Measurements from ENCODE around the gene LCN15.
"Not testable (repeated sequence)": the region's sequence is repeated elsewhere in the genome, so short reads cannot be mapped to it uniquely, and the experiment has no call there.

LCN15 gene

DNA sequence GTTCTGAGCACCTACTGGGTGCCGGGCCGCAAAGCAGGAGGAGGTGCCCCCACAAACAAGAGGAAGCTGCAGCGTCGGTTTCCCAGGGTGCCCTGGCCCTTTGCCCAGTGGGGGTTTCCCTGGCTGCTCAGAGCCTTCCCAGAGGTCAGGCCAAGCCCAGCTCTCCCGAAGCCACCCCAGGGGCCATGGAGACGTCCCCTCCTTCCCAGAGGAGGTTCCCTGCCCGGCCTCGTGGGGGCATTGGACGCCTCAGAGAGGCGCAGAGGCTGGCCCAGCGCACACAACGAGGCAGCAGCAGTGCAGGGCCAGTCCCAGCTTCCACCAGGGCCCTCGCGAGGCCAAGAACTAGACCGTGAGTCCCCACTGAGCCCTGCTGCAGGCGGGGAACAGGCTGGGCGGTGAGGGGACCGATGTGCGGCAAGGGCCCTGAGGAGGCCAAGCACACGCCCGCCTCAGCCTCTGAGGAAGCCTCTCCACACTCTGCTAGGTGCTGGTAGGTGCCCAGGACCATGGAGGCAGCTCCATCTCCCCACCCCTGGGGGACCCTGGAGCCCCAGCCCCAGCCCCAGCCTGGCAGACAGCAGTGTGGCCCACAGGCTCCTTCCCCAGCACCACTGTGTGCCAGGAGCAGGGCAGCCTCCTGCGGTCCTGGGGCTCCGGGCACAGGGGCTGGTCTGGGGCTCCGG is 45.0 kb downstream of the LCN15 start:
- DNase-seq = no peak

DNA sequence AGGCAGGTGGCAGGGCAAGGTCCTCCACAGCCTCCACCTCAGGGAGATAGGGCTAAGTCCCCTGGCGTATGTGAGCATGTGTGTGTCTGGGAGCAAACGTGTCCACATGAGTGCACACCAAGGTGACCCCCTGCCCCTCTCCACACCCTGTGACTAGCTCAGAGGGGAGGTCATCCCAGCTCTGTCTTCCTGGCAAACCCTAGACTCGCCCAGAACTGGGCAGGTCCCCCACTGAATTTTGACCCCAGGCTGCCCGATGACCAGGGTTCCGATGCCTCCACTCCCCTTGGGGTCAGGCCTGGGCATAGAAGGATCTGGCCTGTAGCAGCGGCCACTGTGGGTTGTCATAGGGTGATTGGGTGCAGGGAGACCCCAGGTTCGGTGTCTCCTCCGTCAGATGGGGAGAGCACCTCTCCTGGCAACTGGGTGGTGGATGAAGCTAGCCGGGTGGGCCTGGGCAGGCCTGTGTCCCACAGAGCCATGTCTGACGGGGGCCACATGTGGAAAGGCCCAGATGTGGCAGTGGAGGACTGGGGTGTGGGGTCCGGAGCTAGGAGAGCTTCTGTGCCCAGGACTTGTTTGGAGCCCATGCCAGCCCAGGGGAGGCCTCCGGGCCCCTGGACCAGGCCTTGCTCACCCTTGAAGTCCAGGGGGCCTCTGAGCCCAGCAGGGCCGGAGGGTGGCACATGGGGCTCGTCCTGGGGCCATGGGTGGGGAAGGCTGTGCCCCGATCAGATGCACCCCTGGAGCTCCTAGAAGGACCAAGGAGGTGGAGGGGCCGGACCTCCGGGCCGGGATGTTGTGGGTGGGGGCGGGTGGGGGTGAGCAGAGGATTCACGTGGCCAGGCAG is 45.7 kb downstream of the LCN15 start:
- no peak for DNase-seq

DNA sequence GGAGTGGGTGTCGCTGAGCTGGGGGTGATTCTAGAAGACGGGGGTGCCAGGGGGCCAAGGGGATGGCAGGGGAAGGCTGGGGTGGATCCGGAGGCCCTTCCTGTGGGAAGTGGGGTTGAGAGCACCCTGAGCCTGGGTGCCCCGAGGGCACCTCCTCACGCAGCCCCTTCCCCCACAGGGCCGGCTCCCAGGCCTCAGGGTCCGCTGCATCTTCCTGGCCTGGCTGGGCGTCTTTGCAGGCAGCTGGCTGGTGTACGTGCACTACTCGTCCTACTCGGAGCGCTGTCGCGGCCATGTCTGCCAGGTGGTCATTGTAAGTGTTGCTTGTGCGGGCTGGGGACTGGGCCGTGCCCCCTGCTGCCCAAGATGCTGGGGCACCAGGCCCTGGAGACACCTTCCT is 46.9 kb downstream of the LCN15 start:
- no peak for DNase-seq

DNA sequence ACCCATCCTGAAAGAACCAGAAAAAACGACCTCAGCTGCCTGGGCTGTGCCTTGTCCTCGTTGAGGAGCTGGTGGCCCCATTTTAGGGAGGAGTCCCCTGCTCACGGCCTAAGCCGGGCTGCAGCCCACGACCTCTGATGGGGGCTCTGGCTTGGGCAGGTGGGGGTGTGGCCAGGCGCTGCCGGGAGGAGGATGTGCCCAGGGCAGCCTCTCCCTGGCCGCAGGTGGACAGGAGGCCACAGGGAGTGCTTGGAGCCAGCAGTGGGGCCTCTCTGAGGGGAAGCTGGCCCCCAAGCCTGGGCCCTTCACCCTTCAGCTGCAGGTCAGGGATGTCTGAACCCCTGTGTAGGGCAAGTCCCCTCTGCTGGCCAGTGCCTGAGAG is 49.4 kb downstream of the LCN15 start:
- no peak for DNase-seq

DNA sequence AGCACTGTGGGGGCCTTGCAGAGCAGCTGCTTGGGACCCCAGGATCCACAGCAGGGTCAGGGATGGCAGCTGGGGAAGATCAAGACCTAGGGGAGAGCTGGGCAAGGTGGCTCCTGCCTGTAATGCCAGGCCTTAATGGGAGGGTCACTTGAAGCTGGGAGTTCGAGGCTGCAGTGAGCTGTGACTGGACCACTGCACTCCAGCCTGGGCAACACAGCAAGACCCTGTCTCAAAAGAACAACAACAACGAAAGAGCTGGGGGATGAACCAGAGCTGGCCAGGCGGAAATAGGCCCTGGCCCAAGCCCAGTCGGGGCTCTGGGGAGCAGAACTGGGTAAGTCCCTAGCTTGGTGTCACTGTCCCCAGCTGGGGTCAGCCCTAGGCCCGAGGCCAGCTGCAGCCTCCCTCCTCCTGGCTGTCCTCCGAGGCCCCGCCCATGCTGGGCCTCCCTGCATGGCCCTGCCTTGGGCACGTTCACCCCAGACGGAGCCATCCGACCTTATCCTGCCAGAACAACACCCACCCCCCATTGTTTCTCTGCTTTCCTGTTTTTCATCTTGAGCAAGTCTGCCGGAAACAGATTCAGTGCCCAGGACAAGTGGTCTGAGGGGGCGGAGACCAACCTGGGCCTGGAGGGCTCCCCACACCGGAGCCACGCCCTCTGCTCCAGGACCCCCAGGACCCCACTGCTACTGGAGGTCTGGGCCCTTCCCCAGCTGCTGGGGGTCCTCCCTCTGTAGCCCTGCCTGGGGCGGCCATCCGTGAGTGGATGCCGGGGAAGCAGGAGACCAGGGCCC is 50.0 kb downstream of the LCN15 start:
- DNase-seq = no peak

DNA sequence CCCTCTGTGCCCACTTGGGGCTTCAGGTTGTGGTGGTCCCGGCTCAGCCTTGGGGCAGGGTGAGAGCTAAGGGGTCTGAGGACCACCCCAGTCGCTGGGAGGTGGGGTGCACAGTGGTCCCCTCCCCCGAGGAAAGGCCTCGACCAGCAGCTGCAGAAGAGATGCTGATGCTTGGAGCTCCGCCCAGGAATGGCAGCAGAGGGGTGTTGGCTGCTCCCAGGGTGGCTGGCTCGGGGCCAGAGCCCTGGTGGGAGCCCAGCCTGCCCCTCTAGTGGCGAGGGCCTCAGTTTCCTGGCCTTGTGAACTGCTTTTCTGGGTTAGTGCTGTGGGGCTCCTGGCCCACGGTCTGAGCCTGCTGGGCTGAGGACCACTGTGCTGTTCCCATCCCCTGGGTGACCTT is 50.8 kb downstream of the LCN15 start:
- DNase-seq = no peak

DNA sequence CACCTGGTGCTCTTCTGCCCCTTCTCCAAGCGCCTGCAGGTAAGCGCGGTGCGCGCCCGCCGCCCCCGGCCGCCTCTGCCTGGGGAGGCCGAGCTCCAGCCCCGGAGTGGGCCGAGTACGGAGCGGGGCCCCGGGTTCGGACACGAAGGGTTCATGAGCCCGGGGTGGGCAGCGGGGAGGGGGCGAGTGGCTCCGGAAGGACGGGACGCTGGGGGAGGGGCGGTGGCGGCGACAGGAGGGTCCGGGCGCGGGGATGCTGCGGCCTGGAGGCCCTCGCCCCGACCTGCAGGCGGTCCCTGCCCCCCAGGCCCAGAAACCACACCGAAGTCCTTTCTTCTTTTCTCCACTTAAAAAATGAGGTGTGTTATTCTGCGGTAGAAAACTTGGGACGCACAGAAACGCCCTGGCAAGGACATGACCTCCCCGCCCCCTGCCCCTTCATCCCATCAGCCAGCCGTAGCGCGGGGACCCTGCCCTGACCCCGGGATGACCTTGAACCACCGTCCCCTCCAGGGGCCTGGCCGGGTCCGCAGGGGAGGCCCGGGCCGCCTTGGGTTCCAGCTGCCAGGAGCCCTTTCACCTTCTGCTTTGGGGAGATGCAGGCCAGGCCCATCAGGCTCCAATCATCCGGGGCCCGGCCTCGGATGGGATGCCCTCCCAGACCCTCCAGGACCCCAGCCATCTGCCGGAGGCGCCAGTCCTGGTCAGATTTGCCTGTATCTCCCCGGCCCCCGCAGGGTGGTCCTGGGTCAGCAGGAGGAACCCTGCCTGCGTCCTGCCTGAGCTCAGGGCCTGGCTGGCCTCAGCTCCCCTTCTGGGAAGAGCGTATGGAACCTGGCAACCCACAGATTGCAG is 51.4 kb downstream of the LCN15 start:
- DNase-seq = no peak

DNA sequence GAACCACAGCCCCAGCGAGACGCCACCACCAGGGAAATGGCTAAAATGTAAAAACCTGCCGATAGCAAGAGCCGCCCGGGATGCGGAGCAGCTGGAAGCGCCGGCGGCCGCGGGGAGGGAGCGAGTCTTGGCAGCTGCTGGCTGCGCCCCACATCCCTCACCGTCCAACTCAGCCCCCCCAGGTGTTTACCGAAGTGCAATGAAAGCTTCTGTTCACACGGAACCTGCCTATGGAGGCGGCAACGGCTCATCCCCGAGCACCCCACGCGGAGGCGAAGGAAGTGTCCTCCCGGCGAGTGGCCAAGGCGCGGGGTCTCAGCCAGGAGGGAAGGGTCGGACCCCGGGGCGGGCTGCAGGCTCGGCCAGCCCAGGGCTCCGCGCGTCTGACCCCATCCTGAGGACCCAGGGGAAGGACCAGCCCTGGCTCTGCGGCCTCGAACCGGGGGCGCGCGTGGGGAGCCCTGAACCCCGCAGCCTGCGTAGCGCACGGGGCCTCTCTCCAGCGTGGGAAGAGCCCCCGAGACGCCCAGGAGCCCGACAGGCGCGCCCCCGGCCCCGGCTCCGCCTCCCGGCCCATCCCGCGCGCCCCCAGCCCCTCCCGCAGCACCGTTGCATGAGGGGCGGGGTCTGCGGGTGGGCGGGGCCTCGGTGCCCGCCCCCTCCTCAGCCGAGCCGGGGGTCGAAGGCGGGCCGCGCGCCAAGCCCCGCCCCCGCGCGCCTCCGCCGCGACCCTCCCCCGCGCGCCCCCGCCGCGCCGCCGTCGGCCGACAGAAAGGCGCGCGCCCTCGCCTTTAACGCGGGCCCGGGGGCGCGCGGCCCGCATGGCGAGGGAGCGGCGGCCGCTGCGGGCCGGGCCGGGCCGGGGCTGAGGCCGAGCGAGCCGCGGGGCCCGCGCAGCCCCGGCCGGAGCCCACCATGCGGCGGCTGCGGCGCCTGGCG is 52.3 kb downstream of the LCN15 start, which contains the start of gene DIPK1B:
Gene DIPK1B, plus strand, starts transcription at position 822 of the 939 bp plus-strand sequence. Its CDS starts 94 bp downstream, at position 916.
- DNase-seq = no peak

DNA sequence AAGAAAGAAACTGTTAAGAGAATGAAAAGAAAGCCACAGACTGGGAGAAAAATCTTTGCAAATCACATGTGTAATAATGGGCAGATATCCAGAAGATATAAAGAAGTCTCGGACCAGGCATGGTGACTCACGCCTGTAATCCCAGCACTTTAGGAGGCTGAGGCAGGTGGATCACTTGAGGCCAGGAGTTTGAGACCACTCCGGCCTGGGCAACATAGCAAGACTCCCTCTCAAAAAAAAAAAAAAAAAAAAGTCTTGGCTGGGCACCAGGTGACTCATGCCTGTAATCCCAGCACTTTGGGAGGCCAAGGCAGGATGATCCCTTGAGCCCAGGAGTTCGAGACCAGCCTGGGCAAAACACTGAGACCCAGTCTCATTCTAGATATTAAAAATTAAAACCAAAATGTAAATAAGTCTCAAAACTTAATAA is 53.1 kb downstream of the LCN15 start:
- not testable (repeated sequence) for DNase-seq

DNA sequence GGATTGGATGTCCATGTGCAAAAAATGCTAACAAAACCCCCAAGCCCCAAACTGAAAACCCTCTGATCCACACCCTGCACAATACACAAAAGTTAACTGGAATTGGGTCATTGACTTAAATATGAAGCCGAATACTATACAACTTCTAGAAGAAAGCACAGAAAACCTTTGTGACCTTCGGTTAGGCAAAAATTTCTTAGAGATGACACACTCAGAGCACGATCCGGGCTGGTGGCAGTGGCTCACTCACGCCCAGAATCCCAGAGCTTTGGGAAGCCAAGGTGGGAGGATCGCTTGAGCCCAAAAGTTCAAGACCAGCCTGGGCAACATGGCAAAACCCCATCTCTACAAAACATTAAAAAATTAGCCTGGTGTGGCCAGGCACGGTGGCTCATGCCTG is 53.8 kb downstream of the LCN15 start:
- DNase-seq = no peak
